Activated T-helper 17 cell treated with anti-CD3 and anti-CD28 coated beads, Interleukin-2, amount 50 U/mL, for 72 hours (primary cell): ENCODE data around the gene CAMK2G. TPM values are rescaled to one million over a fixed set of nuclear protein-coding genes. Genes with fewer than 3 reads are reported as not detected.
"Not testable (repeated sequence)": the region's sequence is repeated elsewhere in the genome, so short reads cannot be mapped to it uniquely, and the experiment has no call there.

Experiments used
- ATAC-seq: fragments of 150-1000 bp; cut with Tn5 transposase; replicated peaks from 2 replicates; pipeline ENCODE4 v1.10.0; 2021; ENCODE audit warnings: mild to moderate bottlenecking, moderate library complexity
- H3K27ac Mint-ChIP-seq: one replicate; pipeline ENCODE4 v1.8.0; 2022; ENCODE audit warnings: mixed read lengths
- H3K27me3 Mint-ChIP-seq: one replicate; pipeline ENCODE4 v1.8.0; 2022; ENCODE audit warnings: mixed read lengths
- H3K36me3 Mint-ChIP-seq: one replicate; pipeline ENCODE4 v1.8.0; 2022; ENCODE audit warnings: low read depth, mild to moderate bottlenecking, mixed read lengths
- H3K4me1 Mint-ChIP-seq: one replicate; pipeline ENCODE4 v1.8.0; 2022; ENCODE audit warnings: mixed read lengths
- H3K4me3 Mint-ChIP-seq: one replicate; pipeline ENCODE4 v1.8.0; 2022; ENCODE audit warnings: mild to moderate bottlenecking, mixed read lengths
- H3K9me3 Mint-ChIP-seq: one replicate; pipeline ENCODE4 v1.8.0; 2022; ENCODE audit warnings: mixed read lengths
- total RNA-seq, 2 donors: library from RNA; stranded (reverse); gene quantifications; one replicate each; pipeline ENCODE4 v1.2.3, GENCODE V29; 2022

CAMK2G gene
- total RNA-seq, 2 donors from 2014 or later, result 19.5 to 23.2 TPM

GRCh38 chr10:73893426-73893825 lies 19.1 kb upstream of the CAMK2G start:
- H3K4me3 Mint-ChIP-seq, result no peak overlapping the region
- no peaks in the 10 kb centered on the region for H3K9me3 Mint-ChIP-seq
- ATAC-seq, result no peak
- H3K27me3 Mint-ChIP-seq, result no peaks in the 10 kb centered on the region
- no peaks in the 10 kb centered on the region for H3K36me3 Mint-ChIP-seq
- peaks cover 7% of the 10 kb centered on the region for H3K4me1 Mint-ChIP-seq
- H3K27ac Mint-ChIP-seq, result no peak overlapping the region

- ATAC-seq, result no peak
- no peaks in the 10 kb centered on the region for H3K9me3 Mint-ChIP-seq
- H3K4me1 Mint-ChIP-seq, result peaks cover 7% of the 10 kb centered on the region
- no peaks in the 10 kb centered on the region for H3K27me3 Mint-ChIP-seq
- H3K27ac Mint-ChIP-seq, result no peak overlapping the region
- H3K36me3 Mint-ChIP-seq, result no peaks in the 10 kb centered on the region
- no peak overlapping the region for H3K4me3 Mint-ChIP-seq
These were observed 18.1 kb upstream of the CAMK2G start for GRCh38 chr10:73892310-73893030.

- Mint-ChIP-seq H3K27me3 (no peaks in the 10 kb centered on the region), H3K4me3 (no peak overlapping the region), H3K36me3 (no peaks in the 10 kb centered on the region), H3K27ac (peak overlapping the region; percentile 17), H3K9me3 (no peaks in the 10 kb centered on the region), H3K4me1 (peaks cover 9% of the 10 kb centered on the region)
- no peak for ATAC-seq
These were observed 17.2 kb upstream of the CAMK2G start for GRCh38 chr10:73891540-73891939.

GRCh38 chr10:73890830-73891229 lies 16.5 kb upstream of the CAMK2G start:
- H3K4me3 Mint-ChIP-seq, H3K27ac Mint-ChIP-seq, ATAC-seq, H3K9me3 Mint-ChIP-seq, H3K27me3 Mint-ChIP-seq, H3K36me3 Mint-ChIP-seq: not testable (repeated sequence)
- peaks cover 11% of the 10 kb centered on the region for H3K4me1 Mint-ChIP-seq

GRCh38 chr10:73890261-73890660 lies 15.9 kb upstream of the CAMK2G start:
- Mint-ChIP-seq H3K27ac (no peak overlapping the region), H3K27me3 (no peaks in the 10 kb centered on the region), H3K4me1 (peaks cover 11% of the 10 kb centered on the region), H3K4me3 (no peak overlapping the region), H3K36me3 (no peaks in the 10 kb centered on the region), H3K9me3 (no peaks in the 10 kb centered on the region)
- no peak for ATAC-seq

GRCh38 chr10:73889416-73889815 lies 15.1 kb upstream of the CAMK2G start:
- H3K36me3 Mint-ChIP-seq, ATAC-seq, H3K27me3 Mint-ChIP-seq, H3K27ac Mint-ChIP-seq, H3K4me3 Mint-ChIP-seq, H3K9me3 Mint-ChIP-seq, H3K4me1 Mint-ChIP-seq: not testable (repeated sequence)

- Mint-ChIP-seq H3K36me3 (no peaks in the 10 kb centered on the region), H3K27ac (peak overlapping the region; percentile 30), H3K4me3 (no peak overlapping the region), H3K9me3 (no peaks in the 10 kb centered on the region), H3K4me1 (peaks cover 4% of the 10 kb centered on the region), H3K27me3 (no peaks in the 10 kb centered on the region)
- ATAC-seq, result peak; percentile 90
These were observed 14.7 kb upstream of the CAMK2G start for GRCh38 chr10:73889014-73889413.

- H3K27me3 Mint-ChIP-seq, result no peaks in the 10 kb centered on the region
- H3K36me3 Mint-ChIP-seq, result no peaks in the 10 kb centered on the region
- H3K27ac Mint-ChIP-seq, result peak overlapping the region; percentile 30
- no peak overlapping the region for H3K4me3 Mint-ChIP-seq
- no peak for ATAC-seq
- no peaks in the 10 kb centered on the region for H3K9me3 Mint-ChIP-seq
- peaks cover 4% of the 10 kb centered on the region for H3K4me1 Mint-ChIP-seq
These were observed 14.2 kb upstream of the CAMK2G start for GRCh38 chr10:73888514-73888913.

GRCh38 chr10:73887294-73888039 lies 13.1 kb upstream of the CAMK2G start:
- peaks cover 4% of the 10 kb centered on the region for H3K4me1 Mint-ChIP-seq

GRCh38 chr10:73886661-73887293 lies 12.4 kb upstream of the CAMK2G start:
- H3K4me3 Mint-ChIP-seq, result no peak overlapping the region
- peaks cover 4% of the 10 kb centered on the region for H3K4me1 Mint-ChIP-seq
- no peaks in the 10 kb centered on the region for H3K27me3 Mint-ChIP-seq
- no peaks in the 10 kb centered on the region for H3K36me3 Mint-ChIP-seq
- H3K27ac Mint-ChIP-seq, result peak overlapping the region; percentile 12
- no peak for ATAC-seq
- no peaks in the 10 kb centered on the region for H3K9me3 Mint-ChIP-seq

More at GRCh38 chr10:73887294-73888039, 13.1 kb upstream of the CAMK2G start:
- Mint-ChIP-seq H3K36me3 (no peaks in the 10 kb centered on the region), H3K4me3 (no peak overlapping the region), H3K9me3 (no peaks in the 10 kb centered on the region), H3K27me3 (no peaks in the 10 kb centered on the region), H3K27ac (peak overlapping the region; percentile 12)
- no peak for ATAC-seq

- H3K27me3 Mint-ChIP-seq, result no peaks in the 10 kb centered on the region
- no peaks in the 10 kb centered on the region for H3K36me3 Mint-ChIP-seq
- no peak overlapping the region for H3K4me3 Mint-ChIP-seq
These were observed 11.8 kb upstream of the CAMK2G start for GRCh38 chr10:73886085-73886529.

GRCh38 chr10:73884017-73884416 lies 9.7 kb upstream of the CAMK2G start:
- Mint-ChIP-seq H3K36me3 (no peaks in the 10 kb centered on the region), H3K4me3 (no peak overlapping the region), H3K27me3 (no peaks in the 10 kb centered on the region), H3K9me3 (no peaks in the 10 kb centered on the region), H3K4me1 (peaks cover 10% of the 10 kb centered on the region), H3K27ac (no peak overlapping the region)
- no peak for ATAC-seq

More at GRCh38 chr10:73886085-73886529, 11.8 kb upstream of the CAMK2G start:
- Mint-ChIP-seq H3K9me3 (no peaks in the 10 kb centered on the region), H3K4me1 (peaks cover 4% of the 10 kb centered on the region), H3K27ac (peak overlapping the region; percentile 12)
- peak; percentile 90 for ATAC-seq

- H3K9me3 Mint-ChIP-seq, result no peaks in the 10 kb centered on the region
- H3K27ac Mint-ChIP-seq, result no peak overlapping the region
- no peak overlapping the region for H3K4me3 Mint-ChIP-seq
- no peaks in the 10 kb centered on the region for H3K27me3 Mint-ChIP-seq
- no peaks in the 10 kb centered on the region for H3K36me3 Mint-ChIP-seq
- no peak for ATAC-seq
- peaks cover 7% of the 10 kb centered on the region for H3K4me1 Mint-ChIP-seq
These were observed 7.0 kb upstream of the CAMK2G start for GRCh38 chr10:73881221-73881919.
